T-helper 2 cell treated with Interferon-gamma antibody and Interleukin-4, amounts not matched to agents 100 ng/mL and 5 ng/mL, for 36 hours (primary cell): ENCODE data around the gene SHISA9. TPM values are rescaled to one million over a fixed set of nuclear protein-coding genes. Genes with fewer than 3 reads are reported as not detected.

Source experiments
- intact Hi-C: fragments of 100-400 bp; cut with micrococcal nuclease; formaldehyde crosslinking; loops from one replicate; pipeline ENCODE4 v1.15.1; 2023
- total RNA-seq: library from RNA; stranded (reverse); gene quantifications from 2 replicates; pipeline ENCODE4 v1.2.3, GENCODE V29; 2022

SHISA9 gene
- total RNA-seq, 1 donor from 2014 or later, result 0.02 TPM

- intact Hi-C loops, result no loop called here
Measured at GRCh38 chr16:12944300-12944699, 42.9 kb downstream of the SHISA9 start.

GRCh38 chr16:12951392-12951791, 50.0 kb downstream of the SHISA9 start:
- intact Hi-C loops, result no loop called here

- intact Hi-C loops, result no loop called here
Measured at GRCh38 chr16:12951976-12952375, 50.6 kb downstream of the SHISA9 start.

- intact Hi-C loops, result no loop called here
Measured at GRCh38 chr16:12958366-12958765, 57.0 kb downstream of the SHISA9 start.

- intact Hi-C loops, result no loop called here
Measured at GRCh38 chr16:12959072-12959471, 57.7 kb downstream of the SHISA9 start.

GRCh38 chr16:12961626-12962025, 60.2 kb downstream of the SHISA9 start:
- intact Hi-C loops, result no loop called here

- intact Hi-C loops, result no loop called here
Measured at GRCh38 chr16:12964461-12964860, 63.1 kb downstream of the SHISA9 start.

GRCh38 chr16:12965274-12965804, 63.9 kb downstream of the SHISA9 start:
- intact Hi-C loops, result no loop called here

GRCh38 chr16:12971241-12971640, 69.8 kb downstream of the SHISA9 start:
- intact Hi-C loops, result no loop called here

- intact Hi-C loops, result no loop called here
Measured at GRCh38 chr16:12972246-12972645, 70.8 kb downstream of the SHISA9 start.

GRCh38 chr16:12975766-12976165, 74.4 kb downstream of the SHISA9 start:
- intact Hi-C loops, result no loop called here

GRCh38 chr16:12976496-12976895, 75.1 kb downstream of the SHISA9 start:
- intact Hi-C loops, result no loop called here

GRCh38 chr16:12976936-12977335, 75.5 kb downstream of the SHISA9 start:
- intact Hi-C loops, result no loop called here

- intact Hi-C loops, result no loop called here
Measured at GRCh38 chr16:12985516-12985915, 84.1 kb downstream of the SHISA9 start.

- intact Hi-C loops, result no loop called here
Measured at GRCh38 chr16:12988071-12988470, 86.7 kb downstream of the SHISA9 start.

- intact Hi-C loops, result no loop called here
Measured at GRCh38 chr16:12992066-12992465, 90.7 kb downstream of the SHISA9 start.

- intact Hi-C loops, result no loop called here
Measured at GRCh38 chr16:12994402-12994801, 93.0 kb downstream of the SHISA9 start.

- intact Hi-C loops, result no loop called here
Measured at GRCh38 chr16:12995721-12996372, 94.4 kb downstream of the SHISA9 start.

GRCh38 chr16:12998361-12999085, 97.1 kb downstream of the SHISA9 start:
- intact Hi-C loops, result no loop called here

GRCh38 chr16:12999368-12999767, 98.0 kb downstream of the SHISA9 start:
- intact Hi-C loops, result no loop called here

- intact Hi-C loops, result no loop called here
Measured at GRCh38 chr16:13005721-13006247, 104.4 kb downstream of the SHISA9 start.

GRCh38 chr16:13012601-13013000, 111.2 kb downstream of the SHISA9 start:
- intact Hi-C loops, result no loop called here

- intact Hi-C loops, result no loop called here
Measured at GRCh38 chr16:13013043-13013442, 111.6 kb downstream of the SHISA9 start.
